ENCODE measurements around the gene RALGAPA2. TPM values are rescaled to one million over a fixed set of nuclear protein-coding genes. Genes with fewer than 3 reads are reported as not detected.

Gene RALGAPA2
- total RNA-seq, 4 donors from 2014 or later: 29.4 to 78.2 (median 43.2) TPM

GRCh38 chr20:20692587-20692986, 19.9 kb downstream of the RALGAPA2 start:
- TF ChIP-seq, protein P1, sequence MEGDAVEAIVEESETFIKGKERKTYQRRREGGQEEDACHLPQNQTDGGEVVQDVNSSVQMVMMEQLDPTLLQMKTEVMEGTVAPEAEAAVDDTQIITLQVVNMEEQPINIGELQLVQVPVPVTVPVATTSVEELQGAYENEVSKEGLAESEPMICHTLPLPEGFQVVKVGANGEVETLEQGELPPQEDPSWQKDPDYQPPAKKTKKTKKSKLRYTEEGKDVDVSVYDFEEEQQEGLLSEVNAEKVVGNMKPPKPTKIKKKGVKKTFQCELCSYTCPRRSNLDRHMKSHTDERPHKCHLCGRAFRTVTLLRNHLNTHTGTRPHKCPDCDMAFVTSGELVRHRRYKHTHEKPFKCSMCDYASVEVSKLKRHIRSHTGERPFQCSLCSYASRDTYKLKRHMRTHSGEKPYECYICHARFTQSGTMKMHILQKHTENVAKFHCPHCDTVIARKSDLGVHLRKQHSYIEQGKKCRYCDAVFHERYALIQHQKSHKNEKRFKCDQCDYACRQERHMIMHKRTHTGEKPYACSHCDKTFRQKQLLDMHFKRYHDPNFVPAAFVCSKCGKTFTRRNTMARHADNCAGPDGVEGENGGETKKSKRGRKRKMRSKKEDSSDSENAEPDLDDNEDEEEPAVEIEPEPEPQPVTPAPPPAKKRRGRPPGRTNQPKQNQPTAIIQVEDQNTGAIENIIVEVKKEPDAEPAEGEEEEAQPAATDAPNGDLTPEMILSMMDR (IDR thresholded peaks at IDR 0.05; ENCODE audit: low read depth): no peak

GRCh38 chr20:20691477-20692235, 20.8 kb downstream of the RALGAPA2 start:
- TF ChIP-seq, protein P1 (IDR thresholded peaks at IDR 0.05; ENCODE audit: low read depth): no peak

GRCh38 chr20:20690676-20691476, 21.6 kb downstream of the RALGAPA2 start:
- TF ChIP-seq, protein P1 (IDR thresholded peaks at IDR 0.05; ENCODE audit: low read depth): no peak

- TF ChIP-seq, protein P1 (IDR thresholded peaks at IDR 0.05; ENCODE audit: low read depth): no peak
These were observed 25.1 kb downstream of the RALGAPA2 start for GRCh38 chr20:20687319-20687718.

DNA sequence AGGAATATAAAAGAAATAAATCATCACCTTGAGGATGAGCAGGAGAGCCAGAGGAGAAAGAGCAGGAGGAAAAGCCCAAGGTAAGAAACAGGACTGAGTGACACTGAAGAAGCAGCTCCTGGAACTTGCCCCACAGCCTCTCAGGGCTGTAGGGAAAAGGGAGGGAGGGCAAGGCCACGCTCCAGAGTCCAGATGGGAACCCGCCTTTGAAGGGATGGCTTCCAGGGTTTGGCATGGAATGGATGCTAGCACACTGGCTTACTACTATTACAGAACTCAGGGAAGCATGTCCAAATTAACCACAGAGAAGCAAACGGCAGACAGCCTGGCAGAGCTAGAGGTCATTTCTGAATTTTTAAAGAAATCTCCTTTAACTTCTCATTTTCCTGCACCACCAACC, 26.8 kb downstream of the RALGAPA2 start:
- TF ChIP-seq, protein P1 (IDR thresholded peaks at IDR 0.05; ENCODE audit: low read depth): no peak

DNA sequence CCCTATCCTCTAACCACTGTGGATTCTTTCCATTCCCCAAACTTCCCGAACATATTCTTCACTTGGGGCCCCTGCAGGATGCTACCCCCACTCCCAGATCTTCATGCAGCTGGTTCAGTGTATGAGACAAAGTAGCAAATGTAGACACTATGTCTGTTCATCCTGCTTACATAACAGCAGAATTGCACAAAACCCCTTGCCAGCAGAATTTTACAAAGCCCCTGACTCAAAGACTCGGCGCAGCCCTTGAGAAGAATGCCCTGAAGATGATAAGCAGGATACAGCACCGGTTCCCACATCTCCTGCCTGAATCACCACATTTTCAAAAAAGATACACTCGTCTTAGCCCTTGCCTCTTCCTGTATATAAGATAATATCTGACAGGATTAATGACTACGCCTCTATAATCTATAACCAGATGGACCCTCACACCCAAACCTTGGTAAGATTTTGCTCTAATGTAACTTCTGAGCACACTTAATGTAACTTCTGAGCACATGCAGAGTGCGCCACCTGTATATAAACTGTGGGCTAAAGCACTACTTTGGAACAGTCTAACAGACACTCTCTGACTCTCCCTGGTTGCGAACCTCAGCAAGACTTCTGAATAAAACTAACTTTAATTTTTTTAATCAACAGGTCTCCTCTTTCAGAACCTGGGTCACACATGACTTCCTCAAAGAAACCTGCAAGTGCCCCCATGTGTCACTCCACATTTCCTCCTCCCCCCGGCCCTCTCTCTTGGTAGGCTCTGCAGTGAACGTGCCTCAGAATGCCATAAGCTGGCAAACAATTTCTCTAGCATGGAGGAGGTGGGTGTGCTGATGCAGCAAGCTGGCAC, 28.7 kb downstream of the RALGAPA2 start:
- TF ChIP-seq, protein P1 (IDR thresholded peaks at IDR 0.05; ENCODE audit: low read depth): no peak
